Measurements from ENCODE around the gene ZNF335.

GRCh38 chr20:45917790-45918141 lies 54.2 kb downstream of the ZNF335 start:
- TF ChIP-seq POLR2A (IDR thresholded peaks at IDR 0.05) (no peak), CTCF (IDR thresholded peaks at IDR 0.05) (no peak), POLR2AphosphoS5 (IDR thresholded peaks at IDR 0.05) (no peak)
